Stimulated activated CD8-positive, alpha-beta memory T cell treated with anti-CD3 and anti-CD28 coated beads, Interleukin-7, amount 100 ng/mL, for 24 hours (primary cell): ENCODE measurements around the gene MLYCD.

Experiments
- DNase-seq: peaks from one replicate; pipeline ENCODE4 v3.0.0-alpha.2; 2020; ENCODE audit warnings: low read depth

Gene MLYCD

DNA sequence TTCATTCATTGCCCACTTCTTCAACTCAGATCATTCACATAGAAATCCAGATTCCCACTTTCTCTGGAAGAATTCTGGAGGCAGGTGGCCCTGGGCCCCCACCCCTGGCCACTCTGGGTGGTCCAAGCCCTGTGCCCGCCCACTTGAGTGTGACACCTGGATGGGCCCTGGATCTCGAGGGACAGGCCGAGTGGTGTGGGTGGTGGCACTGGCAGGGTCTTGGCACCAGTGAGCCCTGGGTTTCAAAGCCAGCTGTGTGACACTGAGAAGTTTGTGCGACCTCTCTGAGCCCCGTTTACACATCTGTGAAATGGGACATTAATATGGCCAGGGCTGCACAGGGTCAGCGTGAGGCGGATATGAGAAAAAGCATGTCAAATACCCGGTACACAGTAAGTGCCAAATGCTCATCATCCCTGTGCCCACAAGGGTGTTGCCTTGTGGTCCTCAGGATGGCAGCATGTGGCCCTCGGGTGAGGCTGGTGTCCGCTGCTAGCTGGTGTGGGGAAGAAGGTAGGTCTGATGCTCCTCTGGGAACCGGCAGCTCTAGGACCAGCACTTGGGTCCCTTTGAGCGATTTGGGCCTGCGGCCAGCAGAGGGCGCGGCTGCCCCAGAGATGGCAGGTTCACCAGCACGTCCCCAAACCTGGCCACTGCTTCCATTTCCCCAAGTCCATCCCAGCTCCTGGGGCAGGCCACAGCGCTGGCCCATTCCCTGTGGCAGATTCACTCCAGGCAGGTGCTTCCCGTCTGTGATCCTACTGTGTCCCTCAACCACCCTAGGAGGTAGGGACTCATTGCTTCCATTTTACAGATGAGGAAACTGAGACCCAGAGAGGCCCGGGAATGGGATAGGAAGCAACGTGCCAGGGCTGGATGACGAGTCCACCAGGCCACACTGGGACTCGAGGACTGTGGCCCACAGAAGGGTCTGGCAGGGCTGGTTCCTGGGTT lies 57.7 kb downstream of the MLYCD start:
- peak; percentile 63 for DNase-seq

DNA sequence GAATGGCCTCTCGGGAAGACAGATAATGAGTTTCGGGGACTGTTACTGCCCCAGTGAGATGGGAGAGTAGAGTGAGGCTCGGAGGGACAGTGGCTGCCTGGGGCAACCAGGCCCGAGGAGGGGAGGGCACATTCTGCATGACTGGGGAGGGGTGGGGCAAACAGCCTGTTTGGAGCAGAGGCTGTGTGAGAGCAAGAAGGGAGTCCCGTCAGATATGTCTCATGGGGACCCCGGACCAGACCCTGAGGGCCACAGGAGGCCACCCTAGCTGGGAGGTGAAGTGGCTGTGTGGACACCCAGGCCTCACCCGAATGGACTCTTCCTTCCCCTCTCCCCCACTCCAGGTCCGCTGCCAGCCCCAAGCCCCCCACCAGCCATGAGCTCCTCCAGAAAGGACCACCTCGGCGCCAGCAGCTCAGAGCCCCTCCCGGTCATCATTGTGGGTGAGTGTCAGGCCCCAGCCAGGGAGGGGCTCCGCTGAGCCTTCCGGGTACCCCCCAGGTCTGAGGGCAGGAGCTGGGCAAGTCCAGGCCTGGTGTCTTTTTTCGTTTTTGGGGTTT lies 58.5 kb downstream of the MLYCD start:
- DNase-seq, result no peak

DNA sequence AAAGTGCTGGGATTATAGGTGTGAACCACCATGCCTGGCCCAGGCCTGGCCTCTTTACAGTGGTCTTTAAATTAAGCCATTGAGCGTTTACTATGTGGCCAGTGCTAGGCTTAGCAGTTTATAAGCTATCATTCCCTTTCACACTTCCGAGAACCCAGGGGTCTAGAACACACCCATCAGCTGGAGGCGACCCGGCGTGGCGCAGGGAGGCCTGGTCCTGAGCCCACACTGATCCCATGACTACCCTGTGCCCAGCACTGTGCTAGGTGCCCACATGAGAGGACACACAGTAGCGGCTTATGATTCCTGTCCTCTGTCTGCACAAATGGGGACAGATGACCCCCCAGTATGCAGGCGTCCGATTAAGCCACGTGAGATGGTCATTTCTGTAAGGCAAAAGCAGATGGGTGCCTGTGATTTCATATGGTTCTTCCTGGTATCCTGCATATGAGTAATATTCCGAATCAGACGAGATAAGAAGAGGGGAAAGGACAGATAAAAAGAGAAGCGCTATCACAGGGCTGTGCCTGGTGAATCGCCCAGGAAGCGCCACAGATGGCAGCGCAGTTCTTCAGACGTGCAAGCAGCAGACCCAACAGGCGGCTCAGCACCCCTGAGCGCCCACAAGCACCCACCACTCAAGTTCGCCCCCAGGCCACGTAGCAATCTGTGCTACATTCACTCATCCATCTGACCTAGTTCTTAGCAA lies 59.4 kb downstream of the MLYCD start:
- DNase-seq, result no peak

DNA sequence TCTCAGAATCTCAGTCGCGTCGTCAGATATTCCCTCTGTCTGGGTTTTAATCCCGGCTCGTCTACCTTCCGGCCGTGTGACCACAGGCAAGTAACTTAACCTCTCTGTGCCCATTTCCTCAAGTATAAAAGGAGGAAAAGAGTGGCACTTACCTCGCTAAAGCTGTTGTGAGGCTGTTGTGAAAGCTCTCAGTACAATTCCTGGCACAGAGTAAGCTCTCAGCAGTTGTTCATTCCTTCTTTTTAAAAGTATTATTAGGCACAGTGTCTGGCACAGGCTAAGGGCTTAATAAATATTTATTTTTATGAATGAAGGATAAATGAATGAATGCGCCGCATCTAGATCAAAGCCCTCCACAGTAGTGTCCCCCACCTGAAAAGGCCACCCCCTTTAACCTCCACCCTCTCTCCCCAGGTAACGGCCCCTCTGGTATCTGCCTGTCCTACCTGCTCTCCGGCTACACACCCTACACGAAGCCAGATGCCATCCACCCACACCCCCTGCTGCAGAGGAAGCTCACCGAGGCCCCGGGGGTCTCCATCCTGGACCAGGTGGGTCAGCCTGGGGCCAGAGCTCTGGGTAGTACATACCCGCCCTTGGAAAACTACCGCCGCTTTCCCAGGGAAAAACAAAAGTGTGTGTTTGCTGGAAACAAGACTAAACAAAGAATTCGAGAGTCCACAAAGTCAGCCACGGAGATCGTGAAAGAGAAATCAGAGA lies 60.1 kb downstream of the MLYCD start:
- no peak for DNase-seq

DNA sequence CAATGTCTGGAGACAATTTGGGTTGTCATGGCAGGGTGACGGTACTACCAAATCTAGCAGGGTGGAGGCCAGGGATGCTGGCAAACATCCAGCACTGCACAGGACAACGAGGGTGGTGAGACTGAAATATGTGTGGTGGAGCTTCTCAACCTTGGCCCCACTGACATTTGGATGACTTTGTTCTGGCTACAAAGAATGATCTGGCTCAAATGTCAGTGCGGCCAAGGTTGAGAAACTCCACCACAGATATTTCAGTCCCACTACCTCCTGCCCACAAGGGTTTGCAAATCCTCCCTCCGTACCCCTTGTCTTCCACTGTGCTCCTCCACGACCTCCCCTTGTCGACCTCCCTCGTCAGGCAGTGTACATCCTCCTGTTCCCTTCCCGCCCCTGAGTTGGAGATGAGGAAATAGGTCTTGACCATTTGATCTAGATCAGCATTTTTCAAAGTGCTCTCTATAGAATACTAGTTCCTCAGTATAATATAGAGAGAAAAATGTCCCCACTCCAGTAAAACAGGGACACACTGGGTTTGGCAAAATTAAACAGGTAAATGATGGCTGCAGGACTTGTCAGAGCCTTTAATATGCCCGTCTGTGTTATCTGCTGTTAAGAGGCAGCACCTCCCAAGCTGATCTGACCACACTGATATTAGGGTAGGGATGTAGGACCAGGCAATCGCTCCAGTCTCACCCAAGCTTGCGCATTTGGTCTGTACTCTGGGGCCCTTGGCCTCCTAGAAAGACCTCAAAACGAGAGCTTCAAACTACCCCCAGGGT lies 60.9 kb downstream of the MLYCD start:
- DNase-seq, result no peak

DNA sequence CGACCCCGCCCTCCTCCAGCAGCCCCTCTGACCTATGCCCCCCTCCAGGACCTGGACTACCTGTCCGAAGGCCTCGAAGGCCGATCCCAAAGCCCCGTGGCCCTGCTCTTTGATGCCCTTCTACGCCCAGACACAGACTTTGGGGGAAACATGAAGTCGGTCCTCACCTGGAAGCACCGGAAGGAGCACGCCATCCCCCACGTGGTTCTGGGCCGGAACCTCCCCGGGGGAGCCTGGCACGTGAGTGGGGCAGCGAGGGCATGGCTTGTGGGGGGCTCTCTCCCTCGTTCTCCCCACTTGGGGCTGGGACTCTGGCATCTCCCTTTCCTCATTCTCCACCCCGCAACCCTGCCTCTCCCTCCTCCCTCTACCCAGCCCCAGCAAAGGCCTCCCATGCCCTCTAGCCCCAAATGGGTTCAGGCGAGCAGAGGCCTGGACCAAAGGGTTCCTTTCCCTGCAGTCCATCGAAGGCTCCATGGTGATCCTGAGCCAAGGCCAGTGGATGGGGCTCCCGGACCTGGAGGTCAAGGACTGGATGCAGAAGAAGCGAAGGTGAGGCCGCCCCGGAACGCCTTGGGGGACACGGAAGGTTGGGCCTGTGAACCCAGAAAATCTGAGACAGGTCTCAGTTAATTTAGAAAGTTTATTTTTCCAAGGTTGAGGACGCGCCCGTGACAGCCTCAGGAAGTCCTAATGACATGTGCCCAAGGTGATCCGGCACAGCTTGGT lies 61.8 kb downstream of the MLYCD start:
- no peak for DNase-seq

DNA sequence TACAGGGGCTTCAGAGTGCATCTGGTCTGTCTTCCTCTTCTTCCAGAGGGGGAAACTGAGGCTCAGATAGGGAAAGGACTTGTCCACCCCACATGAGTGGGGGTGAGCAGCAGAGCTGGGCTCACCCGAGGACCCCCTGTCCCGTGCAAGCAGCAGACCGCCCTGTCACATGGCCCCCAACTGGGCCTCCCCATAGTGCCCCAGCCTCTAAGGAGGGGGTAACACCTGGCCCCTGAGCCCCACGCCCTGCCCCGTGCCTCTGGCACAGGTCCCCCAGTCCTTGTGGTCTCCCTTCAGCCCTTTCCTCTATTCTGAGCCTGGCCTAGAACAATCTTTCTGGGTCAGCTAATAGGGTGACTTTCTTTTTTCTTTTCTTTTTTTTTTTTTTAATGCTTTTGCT lies 62.7 kb downstream of the MLYCD start:
- DNase-seq, result no peak

DNA sequence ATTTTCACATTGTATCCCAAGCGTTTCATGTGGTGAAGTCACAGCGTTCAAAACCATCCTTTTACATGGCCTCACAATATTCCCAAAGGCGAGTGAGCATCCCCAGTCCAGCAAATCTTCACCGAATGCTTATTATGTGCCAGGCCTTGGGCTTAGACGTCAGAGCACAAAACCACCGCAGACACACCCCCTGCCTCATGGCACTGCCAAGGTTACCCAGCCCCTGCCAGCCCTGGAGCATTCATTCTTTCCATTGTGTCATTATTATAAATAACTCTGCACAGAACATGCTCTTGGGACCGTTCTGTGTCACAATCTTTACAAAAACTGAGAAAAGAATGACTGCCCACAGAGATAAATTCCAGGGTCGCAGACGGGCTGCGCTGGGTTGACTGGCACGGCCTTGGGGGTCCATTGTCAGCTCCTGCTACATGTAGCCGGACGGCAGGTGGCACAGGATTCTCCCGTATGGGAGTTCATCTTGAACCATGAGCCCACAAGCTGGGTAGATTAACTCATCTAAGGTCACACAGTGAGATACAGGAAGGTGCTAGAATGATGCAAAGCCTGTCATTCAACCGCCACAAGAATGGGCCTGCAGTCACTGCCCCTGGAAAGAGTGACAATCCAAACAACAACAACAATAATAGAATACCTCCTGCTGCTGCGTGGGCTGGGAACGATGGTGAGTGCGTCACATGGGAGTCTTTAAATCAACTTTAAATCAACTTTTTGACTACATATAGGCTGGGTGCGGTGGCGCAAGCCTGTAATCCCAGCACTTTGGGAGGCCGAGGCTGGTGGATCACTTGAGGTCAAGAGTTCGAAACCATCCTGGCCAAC lies 64.6 kb downstream of the MLYCD start:
- DNase-seq, result no peak

DNA sequence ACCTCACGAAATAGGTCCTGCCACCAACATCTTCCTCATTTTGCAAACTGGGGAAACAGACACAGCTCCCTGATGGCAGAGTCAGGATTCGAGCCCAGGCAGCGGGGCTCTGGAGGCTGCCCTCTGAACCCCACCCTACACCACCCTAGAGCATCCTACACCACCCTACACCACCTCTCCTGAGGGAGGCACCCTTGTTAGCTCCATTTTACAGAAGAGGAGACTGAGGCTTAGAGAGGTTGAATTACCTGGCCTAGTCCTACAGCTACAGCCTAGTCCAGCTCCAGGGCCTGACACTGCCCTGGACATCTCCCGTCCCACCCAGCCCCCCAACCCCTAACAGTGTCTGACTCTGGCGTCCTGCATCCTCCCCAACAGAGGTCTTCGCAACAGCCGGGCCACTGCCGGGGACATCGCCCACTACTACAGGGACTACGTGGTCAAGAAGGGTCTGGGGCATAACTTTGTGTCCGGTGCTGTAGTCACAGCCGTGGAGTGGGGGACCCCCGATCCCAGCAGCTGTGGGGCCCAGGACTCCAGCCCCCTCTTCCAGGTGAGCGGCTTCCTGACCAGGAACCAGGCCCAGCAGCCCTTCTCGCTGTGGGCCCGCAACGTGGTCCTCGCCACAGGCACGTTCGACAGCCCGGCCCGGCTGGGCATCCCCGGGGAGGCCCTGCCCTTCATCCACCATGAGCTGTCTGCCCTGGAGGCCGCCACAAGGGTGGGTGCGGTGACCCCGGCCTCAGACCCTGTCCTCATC lies 65.9 kb downstream of the MLYCD start:
- no peak for DNase-seq

DNA sequence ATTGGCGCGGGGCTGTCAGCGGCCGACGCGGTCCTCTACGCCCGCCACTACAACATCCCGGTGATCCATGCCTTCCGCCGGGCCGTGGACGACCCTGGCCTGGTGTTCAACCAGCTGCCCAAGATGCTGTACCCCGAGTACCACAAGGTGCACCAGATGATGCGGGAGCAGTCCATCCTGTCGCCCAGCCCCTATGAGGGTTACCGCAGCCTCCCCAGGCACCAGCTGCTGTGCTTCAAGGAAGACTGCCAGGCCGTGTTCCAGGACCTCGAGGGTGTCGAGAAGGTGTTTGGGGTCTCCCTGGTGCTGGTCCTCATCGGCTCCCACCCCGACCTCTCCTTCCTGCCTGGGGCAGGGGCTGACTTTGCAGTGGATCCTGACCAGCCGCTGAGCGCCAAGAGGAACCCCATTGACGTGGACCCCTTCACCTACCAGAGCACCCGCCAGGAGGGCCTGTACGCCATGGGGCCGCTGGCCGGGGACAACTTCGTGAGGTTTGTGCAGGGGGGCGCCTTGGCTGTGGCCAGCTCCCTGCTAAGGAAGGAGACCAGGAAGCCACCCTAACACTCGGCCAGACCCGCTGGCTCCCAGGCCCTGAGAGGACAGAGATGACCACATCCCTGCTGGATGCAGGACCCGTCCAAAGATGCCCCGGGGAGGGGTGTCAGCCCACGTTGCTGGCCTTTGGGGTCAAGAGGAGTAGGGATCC lies 66.7 kb downstream of the MLYCD start:
- DNase-seq, result no peak

DNA sequence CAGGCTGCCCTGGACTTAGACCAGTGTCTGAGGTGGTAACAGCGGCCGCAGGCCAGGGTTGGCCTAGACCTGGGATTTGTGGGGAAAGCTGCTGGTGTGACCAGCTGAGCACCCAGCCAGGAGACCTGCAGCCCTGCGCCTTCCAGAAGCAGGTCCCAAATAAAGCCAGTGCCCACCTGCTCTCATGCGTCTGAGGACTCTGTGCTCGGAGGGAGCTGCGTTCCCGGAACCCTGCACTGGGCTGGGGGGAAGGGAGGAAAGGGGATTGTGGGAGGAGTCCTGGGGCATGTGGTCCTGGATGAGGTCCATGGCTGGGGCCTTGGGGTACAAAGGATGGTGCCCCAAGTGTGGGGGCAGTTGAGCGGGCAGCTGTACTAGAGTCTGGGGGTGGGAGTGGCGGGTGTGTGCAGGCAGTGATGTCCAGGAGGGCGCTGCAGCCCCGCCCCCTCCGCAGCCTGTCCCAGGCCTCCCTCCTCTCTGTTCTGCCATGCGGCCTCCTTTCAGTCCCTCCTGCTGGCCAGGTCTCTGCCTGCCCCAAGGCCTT lies 67.3 kb downstream of the MLYCD start:
- no peak for DNase-seq

DNA sequence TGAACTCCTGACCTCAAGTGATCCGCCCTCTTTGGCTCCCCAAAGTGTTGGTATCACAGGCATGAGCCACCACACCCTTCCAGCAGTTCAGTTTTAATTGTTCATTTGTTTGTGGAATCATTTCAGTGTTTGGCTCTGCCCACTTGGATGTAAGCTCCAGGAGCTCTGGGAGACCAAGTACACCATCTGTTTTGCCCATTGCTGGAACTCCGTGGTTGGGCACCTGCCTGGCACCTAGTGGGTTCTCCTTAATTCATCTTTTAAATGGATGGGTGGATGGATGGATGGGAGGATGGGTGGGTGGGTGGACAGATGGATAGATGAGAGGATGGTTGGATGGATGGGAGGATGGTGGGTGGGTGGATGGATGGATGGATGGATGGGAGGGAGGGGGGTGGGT lies 68.2 kb downstream of the MLYCD start:
- DNase-seq, result no peak

DNA sequence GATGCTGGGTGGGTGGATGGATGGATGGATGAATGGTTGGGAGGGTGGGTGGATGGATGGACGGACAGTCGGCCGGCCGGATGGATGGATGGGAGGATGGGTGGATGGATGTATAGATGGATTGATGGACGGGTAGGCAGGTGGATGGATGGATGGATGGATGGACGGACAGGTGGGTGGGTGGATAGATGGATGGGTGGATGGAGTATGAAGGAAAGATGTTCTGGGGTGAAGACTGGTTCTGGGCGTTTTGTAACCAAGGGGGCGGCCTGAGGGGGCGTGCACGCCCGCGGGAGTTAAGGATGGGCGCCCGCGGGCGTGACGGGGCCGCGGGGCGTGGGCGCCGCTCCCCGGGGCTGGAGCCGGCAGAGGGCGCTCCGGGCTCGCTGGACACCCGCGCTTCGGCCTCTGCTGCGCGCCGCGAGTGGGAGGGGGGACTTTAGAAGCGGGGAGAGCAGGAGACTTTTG lies 69.0 kb downstream of the MLYCD start, which contains the start of gene NECAB2:
Gene NECAB2, plus strand, starts transcription at position 407 of the 468 bp plus-strand sequence. CDS start 405 bp downstream, outside the sequence.
- no peak for DNase-seq

DNA sequence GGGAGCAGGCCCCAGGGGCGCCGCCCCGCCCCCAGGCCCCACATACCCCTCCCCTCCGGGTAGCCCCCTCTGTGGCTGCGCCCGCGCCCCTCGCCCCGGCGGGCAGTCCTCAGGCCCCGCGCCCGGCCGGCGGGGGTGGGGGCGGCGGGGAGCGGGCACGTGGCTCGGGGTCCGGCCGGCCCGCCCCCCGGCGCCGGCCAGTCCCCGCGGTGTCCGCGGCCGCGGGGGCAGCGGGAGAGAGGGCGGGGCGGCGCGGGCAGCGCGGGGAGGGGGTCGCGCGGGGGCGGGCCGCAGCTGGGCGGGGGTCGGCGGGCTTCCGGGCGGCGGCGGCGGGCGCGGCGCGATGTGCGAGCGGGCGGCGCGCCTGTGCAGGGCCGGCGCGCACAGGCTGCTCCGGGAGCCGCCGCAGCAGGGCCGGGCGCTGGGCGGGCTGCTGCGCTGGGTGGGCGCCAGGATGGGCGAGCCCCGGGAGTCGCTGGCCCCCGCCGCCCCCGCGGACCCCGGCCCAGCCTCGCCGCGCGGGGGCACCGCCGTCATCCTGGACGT lies 69.5 kb downstream of the MLYCD start:
- no peak for DNase-seq

DNA sequence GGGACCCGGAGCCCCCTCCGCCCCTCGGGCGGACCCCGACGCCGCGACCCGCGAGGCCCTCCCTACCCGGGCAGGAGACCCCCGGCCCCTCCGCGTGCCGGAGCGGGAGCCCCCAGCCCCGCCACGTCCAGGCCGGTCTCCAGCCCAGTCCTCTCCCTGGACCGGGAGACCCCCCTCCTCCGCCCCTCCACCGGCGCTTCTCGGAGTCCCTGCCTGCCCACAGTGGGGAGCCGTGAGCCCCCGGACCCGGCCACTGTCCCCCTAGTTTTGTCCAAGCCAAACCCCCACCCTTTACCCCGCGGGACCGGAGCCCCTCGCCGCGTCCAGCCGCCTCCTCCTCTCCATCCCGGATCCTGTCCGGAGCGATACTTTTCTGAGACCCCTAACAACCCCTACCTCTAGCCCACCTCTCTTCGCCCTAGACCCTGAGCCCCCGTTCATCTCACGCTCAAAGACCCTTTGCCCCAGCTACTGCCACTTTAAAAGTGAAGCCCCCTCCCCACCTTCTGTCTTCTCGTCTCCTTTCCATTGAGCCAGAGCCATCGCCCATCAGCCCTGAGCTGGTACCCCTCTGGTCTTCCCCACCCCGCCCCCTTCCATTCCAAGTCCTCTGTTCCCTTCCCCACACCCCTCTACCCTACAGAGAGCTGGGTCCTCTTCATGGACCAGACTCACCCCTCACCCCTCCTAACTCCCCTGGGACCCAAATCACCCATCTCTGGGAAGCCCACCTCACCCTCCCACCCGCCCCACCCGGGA lies 70.2 kb downstream of the MLYCD start:
- DNase-seq, result no peak

DNA sequence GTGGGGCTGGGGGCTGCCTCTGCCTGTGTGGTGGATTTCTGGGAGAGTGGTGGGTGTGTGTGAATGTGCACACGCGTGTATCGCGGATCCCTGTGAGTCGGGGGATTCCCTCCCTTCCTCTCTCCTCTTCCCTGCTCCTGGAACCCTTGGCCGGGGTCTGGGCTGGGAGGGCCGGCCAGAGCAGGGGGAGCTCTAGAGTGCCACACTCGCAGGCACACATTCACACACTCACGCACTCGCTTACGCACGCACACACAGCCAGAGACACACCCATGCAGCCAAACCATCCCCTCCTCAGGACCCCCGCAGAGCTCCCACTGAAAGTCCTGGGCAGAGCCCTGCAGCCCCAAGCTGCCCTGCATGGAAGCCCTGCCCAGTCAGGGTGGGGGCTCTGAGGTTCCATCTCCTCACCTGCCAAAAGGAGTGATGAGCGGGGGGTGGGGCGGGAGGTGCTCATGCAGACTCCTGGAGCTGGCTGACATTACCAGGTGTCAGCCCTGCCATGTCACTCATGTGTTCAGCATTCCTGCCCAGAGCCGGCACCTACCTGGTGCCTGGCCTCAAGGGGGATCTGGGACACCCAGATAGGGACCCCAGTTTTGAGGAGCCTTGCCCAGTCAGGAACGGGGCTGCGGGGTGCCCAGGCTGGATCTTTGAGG lies 71.0 kb downstream of the MLYCD start:
- DNase-seq, result no peak
